ENCODE data around the gene RUVBL2. TPM values are rescaled to one million over a fixed set of nuclear protein-coding genes. Genes with fewer than 3 reads are reported as not detected.

The RUVBL2 gene
- total RNA-seq, 2 experiments from 2014 or later: 74.7 to 80.1 TPM

Other genes starting within 250 kb of the RUVBL2 start
- not detected for gene IZUMO1, start 247.0 kb upstream of the RUVBL2 start, total RNA-seq
- gene FUT1, start 241.2 kb upstream of the RUVBL2 start, total RNA-seq: under 1 TPM; 0.28 to 0.45 TPM
- not detected for gene FGF21, start 238.4 kb upstream of the RUVBL2 start, total RNA-seq
- 10 to 100 TPM; 39.8 TPM for gene BCAT2, start 182.9 kb upstream of the RUVBL2 start, total RNA-seq
- gene HSD17B14, start 157.4 kb upstream of the RUVBL2 start, total RNA-seq: under 1 TPM; 0.50 to 0.63 TPM
- gene PLEKHA4, start 125.3 kb upstream of the RUVBL2 start, total RNA-seq: 1 to 10 TPM; 4.5 to 5.5 TPM
- 10 to 100 TPM; 77.2 to 81.4 TPM for gene PPP1R15A, start 121.5 kb upstream of the RUVBL2 start, total RNA-seq
- under 1 TPM in 1 of 2 experiments, not detected in 1; 0.13 TPM for gene TULP2, start 95.1 kb upstream of the RUVBL2 start, total RNA-seq
- 100 to 1,000 TPM; 287 to 300 TPM for gene NUCB1, start 93.6 kb upstream of the RUVBL2 start, total RNA-seq
- gene DHDH, start 60.2 kb upstream of the RUVBL2 start, total RNA-seq: 1 to 10 TPM; 1.6 to 2.9 TPM
- gene BAX, start 39.0 kb upstream of the RUVBL2 start, total RNA-seq: 100 to 1,000 TPM; 255 to 258 TPM
- gene FTL, start 28.6 kb upstream of the RUVBL2 start, total RNA-seq: 1,000 to 10,000 TPM; 1,110 to 1,123 TPM
- 10 to 100 TPM; 55.1 to 56.3 TPM for gene GYS1, start 578 bp upstream of the RUVBL2 start, total RNA-seq
- gene LHB, start 23.2 kb downstream of the RUVBL2 start, total RNA-seq: under 1 TPM; 0.63 to 0.88 TPM
- gene CGB3, start 30.4 kb downstream of the RUVBL2 start, total RNA-seq: not detected
- not detected for gene CGB2, start 38.0 kb downstream of the RUVBL2 start, total RNA-seq
- gene CGB1, start 43.0 kb downstream of the RUVBL2 start, total RNA-seq: not detected
- gene CGB5, start 50.0 kb downstream of the RUVBL2 start, total RNA-seq: not detected
- not detected for gene CGB8, start 55.2 kb downstream of the RUVBL2 start, total RNA-seq
- not detected for gene CGB7, start 63.9 kb downstream of the RUVBL2 start, total RNA-seq
- gene NTF4, start 70.9 kb downstream of the RUVBL2 start, total RNA-seq: not detected
- gene KCNA7, start 78.8 kb downstream of the RUVBL2 start, total RNA-seq: not detected
- 100 to 1,000 TPM; 179 to 188 TPM for gene SNRNP70, start 91.6 kb downstream of the RUVBL2 start, total RNA-seq
- gene LIN7B, start 120.5 kb downstream of the RUVBL2 start, total RNA-seq: 1 to 10 TPM; 4.3 to 4.7 TPM
- 1 to 10 TPM; 1.0 TPM for gene C19orf73, start 125.3 kb downstream of the RUVBL2 start, total RNA-seq
- 1 to 10 TPM; 2.6 TPM for gene PPFIA3, start 125.7 kb downstream of the RUVBL2 start, total RNA-seq
- gene HRC, start 161.5 kb downstream of the RUVBL2 start, total RNA-seq: not detected
- gene TRPM4, start 163.9 kb downstream of the RUVBL2 start, total RNA-seq: under 1 TPM in 1 of 2 experiments, not detected in 1; 0.58 TPM